Neural progenitor cell (in vitro differentiated cells): ENCODE measurements around the gene SPATA6. TPM values are rescaled to one million over a fixed set of nuclear protein-coding genes. Genes with fewer than 3 reads are reported as not detected.

Source experiments
- DNase-seq: peaks from one replicate; pipeline ENCODE4 v3.0.0-alpha.2; 2016; ENCODE audit warnings: low spot score
- H2AFZ ChIP-seq: fragments of 200-600 bp; sonication (generic); replicated peaks from 2 replicates; pipeline ENCODE4 v1.6.1; 2016; ENCODE audit warnings: antibody characterized with exemption
- H3F3A ChIP-seq: fragments of 200-600 bp; sonication (generic); 2 replicates; pipeline ENCODE4 v1.6.1; 2016; ENCODE audit warnings: antibody characterized with exemption, low read depth
- H3K27ac ChIP-seq: fragments of 200-600 bp; sonication (generic); 2 replicates; pipeline ENCODE4 v1.5.1; 2016; ENCODE audit warnings: mild to moderate bottlenecking
- H3K27me3 ChIP-seq: fragments of 200-600 bp; sonication (generic); 2 replicates; pipeline ENCODE4 v1.6.1; 2016; ENCODE audit warnings: mild to moderate bottlenecking, moderate library complexity
- H3K36me3 ChIP-seq: fragments of 200-600 bp; sonication (generic); 2 replicates; pipeline ENCODE4 v1.5.1; 2016
- H3K4me1 ChIP-seq: fragments of 200-600 bp; sonication (generic); 2 replicates; pipeline ENCODE4 v1.6.1; 2016; ENCODE audit warnings: mixed run types
- H3K4me2 ChIP-seq: fragments of 200-600 bp; sonication (generic); 2 replicates; pipeline ENCODE4 v1.6.1; 2016
- H3K4me3 ChIP-seq: fragments of 200-600 bp; sonication (generic); 2 replicates; pipeline ENCODE4 v1.5.1; 2016
- H3K79me2 ChIP-seq: fragments of 200-600 bp; sonication (generic); 2 replicates; pipeline ENCODE4 v1.6.1; 2016; ENCODE audit warnings: low read depth
- H3K9ac ChIP-seq: fragments of 200-600 bp; sonication (generic); 2 replicates; pipeline ENCODE4 v1.6.1; 2016
- H3K9me3 ChIP-seq: fragments of 200-600 bp; sonication (generic); 2 replicates; pipeline ENCODE4 v1.5.1; 2016; ENCODE audit warnings: low read depth
- H4K20me1 ChIP-seq: fragments of 200-600 bp; sonication (generic); 2 replicates; pipeline ENCODE4 v1.6.1; 2016; ENCODE audit warnings: low read depth
- H3K27ac Mint-ChIP-seq: 3 replicates; pipeline ENCODE4 v1.8.0; 2021; ENCODE audit warnings: mixed read lengths
- H3K27me3 Mint-ChIP-seq: 2 replicates; pipeline ENCODE4 v1.8.0; 2022; ENCODE audit warnings: low read depth, mild to moderate bottlenecking, inconsistent platforms, moderate library complexity, mixed read lengths; ENCODE audit not compliant: insufficient read depth
- H3K36me3 Mint-ChIP-seq: 3 replicates; pipeline ENCODE4 v1.8.0; 2021; ENCODE audit warnings: mixed read lengths
- H3K4me1 Mint-ChIP-seq: 3 replicates; pipeline ENCODE4 v1.8.0; 2021; ENCODE audit warnings: mixed read lengths
- H3K4me3 Mint-ChIP-seq: 3 replicates; pipeline ENCODE4 v1.8.0; 2021; ENCODE audit warnings: mild to moderate bottlenecking, moderate library complexity, mixed read lengths
- H3K9me3 Mint-ChIP-seq: 3 replicates; pipeline ENCODE4 v1.8.0; 2020; ENCODE audit warnings: mixed read lengths
- CTCF ChIP-seq: fragments of 200-600 bp; sonication (generic); IDR thresholded peaks from 2 replicates; pipeline ENCODE4 v1.5.1; 2017; ENCODE audit warnings: antibody characterized with exemption, mild to moderate bottlenecking
- EZH2 ChIP-seq: fragments of 200-600 bp; sonication (generic); IDR thresholded peaks from 2 replicates; pipeline ENCODE4 v1.6.1; 2017; ENCODE audit warnings: antibody characterized with exemption, mild to moderate bottlenecking, moderate library complexity
- EZH2phosphoT487 ChIP-seq: fragments of 200-600 bp; sonication (generic); IDR thresholded peaks from 2 replicates; pipeline ENCODE4 v1.6.1; 2017; ENCODE audit warnings: antibody characterized with exemption
- total RNA-seq: library from RNA; depleted of rRNA; stranded (reverse); fragments of >200 nt; gene quantifications from 2 replicates; pipeline ENCODE4 v1.2.3, GENCODE V29; 2015; ENCODE audit warnings: low replicate concordance

SPATA6 gene
- total RNA-seq, 1 donor from 2014 or later = 33.5 TPM

- no peaks in the 10 kb centered on the region for H3K27me3 Mint-ChIP-seq
- H3K9ac ChIP-seq = no peak overlapping the region
- peaks cover 7% of the 10 kb centered on the region for H3K36me3 Mint-ChIP-seq
- no peak overlapping the region for H3K4me3 Mint-ChIP-seq
- H3K4me2 ChIP-seq = no peak overlapping the region
- no peaks in the 10 kb centered on the region for H3K9me3 ChIP-seq
- H4K20me1 ChIP-seq = no peaks in the 10 kb centered on the region
- no peak overlapping the region for H3K27ac ChIP-seq
- H3K27ac Mint-ChIP-seq = no peak overlapping the region
- no peaks in the 10 kb centered on the region for H3K36me3 ChIP-seq
- H3K4me3 ChIP-seq = no peak overlapping the region
- H3K4me1 ChIP-seq = no peaks in the 10 kb centered on the region
- TF ChIP-seq CTCF = no peak
- TF ChIP-seq EZH2 = no peak
- no peak for TF ChIP-seq EZH2phosphoT487
- H3F3A ChIP-seq = no peaks in the 10 kb centered on the region
- no peaks in the 10 kb centered on the region for H3K9me3 Mint-ChIP-seq
- no peaks in the 10 kb centered on the region for H3K27me3 ChIP-seq
- no peak for DNase-seq
- H3K79me2 ChIP-seq = no peaks in the 10 kb centered on the region
- no peaks in the 10 kb centered on the region for H3K4me1 Mint-ChIP-seq
- no peak overlapping the region for H2AFZ ChIP-seq
These were observed 50.0 kb downstream of the SPATA6 start for GRCh38 chr1:48422009-48422408.

- H3K27me3 ChIP-seq = no peaks in the 10 kb centered on the region
- Mint-ChIP-seq H3K36me3 (peaks cover 3% of the 10 kb centered on the region), H3K9me3 (no peaks in the 10 kb centered on the region), H3K27ac (no peak overlapping the region), H3K27me3 (no peaks in the 10 kb centered on the region), H3K4me3 (no peak overlapping the region), H3K4me1 (no peaks in the 10 kb centered on the region)
- DNase-seq = no peak
- H2AFZ ChIP-seq = no peak overlapping the region
- no peak overlapping the region for H3K4me2 ChIP-seq
- H3K36me3 ChIP-seq = no peaks in the 10 kb centered on the region
- H3K79me2 ChIP-seq = no peaks in the 10 kb centered on the region
- H3K4me3 ChIP-seq = no peak overlapping the region
- H4K20me1 ChIP-seq = no peaks in the 10 kb centered on the region
- H3F3A ChIP-seq = no peaks in the 10 kb centered on the region
- no peaks in the 10 kb centered on the region for H3K9me3 ChIP-seq
- TF ChIP-seq EZH2 (no peak), CTCF (no peak), EZH2phosphoT487 (no peak)
- H3K27ac ChIP-seq = no peak overlapping the region
- H3K4me1 ChIP-seq = no peaks in the 10 kb centered on the region
- no peak overlapping the region for H3K9ac ChIP-seq
These were observed 53.3 kb downstream of the SPATA6 start for GRCh38 chr1:48418742-48419141.

GRCh38 chr1:48415050-48415449 lies 57.0 kb downstream of the SPATA6 start:
- Mint-ChIP-seq H3K27ac (no peak overlapping the region), H3K27me3 (no peaks in the 10 kb centered on the region), H3K36me3 (peaks cover 9% of the 10 kb centered on the region), H3K4me3 (no peak overlapping the region), H3K4me1 (no peaks in the 10 kb centered on the region), H3K9me3 (no peaks in the 10 kb centered on the region)
- Histone ChIP-seq H3K9me3 (no peaks in the 10 kb centered on the region), H3K27ac (no peak overlapping the region), H3K9ac (no peak overlapping the region), H3K79me2 (no peaks in the 10 kb centered on the region), H3K27me3 (no peaks in the 10 kb centered on the region), H3K4me1 (no peaks in the 10 kb centered on the region), H4K20me1 (no peaks in the 10 kb centered on the region), H3K36me3 (no peaks in the 10 kb centered on the region), H2AFZ (no peak overlapping the region), H3K4me3 (no peak overlapping the region), H3F3A (no peaks in the 10 kb centered on the region), H3K4me2 (no peak overlapping the region)
- TF ChIP-seq CTCF = no peak
- no peak for TF ChIP-seq EZH2
- TF ChIP-seq EZH2phosphoT487 = no peak
- DNase-seq = no peak

- Histone ChIP-seq H3K4me2 (no peak overlapping the region), H3F3A (no peaks in the 10 kb centered on the region), H3K4me1 (no peaks in the 10 kb centered on the region), H4K20me1 (no peaks in the 10 kb centered on the region), H3K9me3 (no peaks in the 10 kb centered on the region), H3K4me3 (no peak overlapping the region), H3K27me3 (no peaks in the 10 kb centered on the region), H3K27ac (no peak overlapping the region), H3K9ac (no peak overlapping the region), H2AFZ (no peak overlapping the region), H3K36me3 (no peaks in the 10 kb centered on the region), H3K79me2 (no peaks in the 10 kb centered on the region)
- Mint-ChIP-seq H3K4me1 (no peaks in the 10 kb centered on the region), H3K27ac (no peak overlapping the region), H3K4me3 (no peak overlapping the region), H3K36me3 (peaks cover 8% of the 10 kb centered on the region), H3K9me3 (peaks cover under 1% of the 10 kb centered on the region), H3K27me3 (no peaks in the 10 kb centered on the region)
- no peak for TF ChIP-seq EZH2
- TF ChIP-seq CTCF = no peak
- TF ChIP-seq EZH2phosphoT487 = no peak
- no peak for DNase-seq
These were observed 57.7 kb downstream of the SPATA6 start for GRCh38 chr1:48414264-48414663.
